SU-DHL-6 (cell line): ENCODE results near the gene DKK2.

Experiments
- H2AFZ ChIP-seq: fragments of 200-600 bp; sonication (generic); 2 replicates; pipeline ENCODE4 v1.6.1; 2014; ENCODE audit warnings: low read depth, mild to moderate bottlenecking, moderate library complexity, mixed read lengths, antibody characterized with exemption, low read length; ENCODE audit not compliant: severe bottlenecking
- H3F3A ChIP-seq: fragments of 200-600 bp; shearing (Covaris generic); 2 replicates; pipeline ENCODE4 v1.6.0; 2016; ENCODE audit warnings: antibody characterized with exemption, mild to moderate bottlenecking; ENCODE audit not compliant: insufficient read depth
- H3K27ac ChIP-seq: fragments of 200-600 bp; sonication (generic); 2 replicates; pipeline ENCODE4 v1.5.1; 2016; ENCODE audit warnings: low read depth, mild to moderate bottlenecking, low read length, moderate library complexity, mixed read lengths
- H3K27me3 ChIP-seq: fragments of 200-600 bp; sonication (generic), shearing (Covaris generic); 2 replicates; pipeline ENCODE4 v1.6.0; 2014; ENCODE audit warnings: mild to moderate bottlenecking, low read length
- H3K36me3 ChIP-seq: fragments of 200-600 bp; sonication (generic); 2 replicates; pipeline ENCODE4 v1.6.1; 2014; ENCODE audit warnings: mild to moderate bottlenecking, low read length, mixed read lengths
- H3K4me2 ChIP-seq: fragments of 300-600, 200-600 bp; shearing (Covaris generic), sonication (generic); 2 replicates; pipeline ENCODE4 v1.6.0; 2014; ENCODE audit warnings: low read length, low read depth, mild to moderate bottlenecking; ENCODE audit not compliant: poor library complexity, severe bottlenecking
- H3K4me3 ChIP-seq: fragments of 200-600 bp; sonication (generic); 2 replicates; pipeline ENCODE4 v1.5.1; 2014; ENCODE audit warnings: antibody characterized with exemption, low read length, mild to moderate bottlenecking, mixed read lengths; ENCODE audit not compliant: insufficient read depth, poor library complexity, severe bottlenecking
- H3K79me2 ChIP-seq: fragments of 200-600 bp; sonication (generic); 2 replicates; pipeline ENCODE4 v1.6.1; 2014; ENCODE audit warnings: mild to moderate bottlenecking, low read length, moderate library complexity; ENCODE audit not compliant: insufficient read depth
- H3K9ac ChIP-seq: fragments of 200-600 bp; sonication (generic); 2 replicates; pipeline ENCODE4 v1.7.0; 2014; ENCODE audit warnings: mild to moderate bottlenecking, low read length
- H3K9me2 ChIP-seq: fragments of 200-600 bp; sonication (generic); replicated peaks from 2 replicates; pipeline ENCODE4 v1.6.1; 2014; ENCODE audit warnings: low read length; ENCODE audit not compliant: insufficient read depth
- H3K9me3 ChIP-seq: fragments of 200-600 bp; sonication (generic); 2 replicates; pipeline ENCODE4 v1.6.1; 2014; ENCODE audit warnings: low read length, mixed read lengths; ENCODE audit not compliant: insufficient read depth
- H4K20me1 ChIP-seq: fragments of 200-600 bp; sonication (generic); 2 replicates; pipeline ENCODE4 v1.6.1; 2014; ENCODE audit warnings: low read depth, mild to moderate bottlenecking, antibody characterized with exemption, low read length, moderate library complexity, mixed read lengths
- EZH2phosphoT487 ChIP-seq: fragments of 200-600 bp; sonication (generic), shearing (Covaris generic); conservative IDR thresholded peaks from 2 replicates; pipeline ENCODE4 v1.6.1; 2018; ENCODE audit warnings: mild to moderate bottlenecking, antibody characterized with exemption, low read length, moderate library complexity, mixed read lengths
- TF ChIP-seq, protein P1 (sequence below): fragments of 200-600 bp; sonication (generic); IDR thresholded peaks from one replicate; pipeline ENCODE4 v1.5.1; 2017; ENCODE audit warnings: antibody characterized with exemption, mild to moderate bottlenecking, low read length, moderate library complexity; ENCODE audit not compliant: insufficient read depth, poor library complexity, severe bottlenecking

DKK2 gene

DNA sequence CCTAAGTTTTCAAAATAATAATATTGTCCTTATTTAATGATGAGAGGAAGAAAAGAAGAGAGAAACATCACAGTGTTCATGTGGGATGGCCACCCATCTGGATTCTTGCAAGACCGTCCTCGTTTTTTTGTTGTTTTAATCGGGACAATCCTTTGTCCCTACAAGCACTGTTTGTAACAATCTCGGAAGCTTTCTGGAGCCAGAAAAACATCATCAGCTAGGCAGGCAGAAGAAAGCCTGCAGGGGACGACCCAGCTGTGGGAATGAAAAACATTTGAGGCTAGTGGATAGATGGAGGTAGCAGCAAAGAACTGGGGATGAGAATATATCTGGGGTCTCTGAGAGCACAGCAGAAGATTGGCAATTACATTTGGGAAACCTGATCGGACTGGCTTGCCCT is 105.6 kb downstream of the DKK2 start:
- Histone ChIP-seq H3K9ac (no peak overlapping the region), H3F3A (no peaks in the 10 kb centered on the region), H3K27ac (no peak overlapping the region), H2AFZ (no peak overlapping the region), H3K9me3 (no peaks in the 10 kb centered on the region), H3K4me3 (no peak overlapping the region), H3K79me2 (no peaks in the 10 kb centered on the region), H4K20me1 (no peaks in the 10 kb centered on the region), H3K4me2 (no peak overlapping the region), H3K27me3 (no peaks in the 10 kb centered on the region), H3K36me3 (no peaks in the 10 kb centered on the region), H3K9me2 (no peaks in the 10 kb centered on the region)
- TF ChIP-seq, protein P1, sequence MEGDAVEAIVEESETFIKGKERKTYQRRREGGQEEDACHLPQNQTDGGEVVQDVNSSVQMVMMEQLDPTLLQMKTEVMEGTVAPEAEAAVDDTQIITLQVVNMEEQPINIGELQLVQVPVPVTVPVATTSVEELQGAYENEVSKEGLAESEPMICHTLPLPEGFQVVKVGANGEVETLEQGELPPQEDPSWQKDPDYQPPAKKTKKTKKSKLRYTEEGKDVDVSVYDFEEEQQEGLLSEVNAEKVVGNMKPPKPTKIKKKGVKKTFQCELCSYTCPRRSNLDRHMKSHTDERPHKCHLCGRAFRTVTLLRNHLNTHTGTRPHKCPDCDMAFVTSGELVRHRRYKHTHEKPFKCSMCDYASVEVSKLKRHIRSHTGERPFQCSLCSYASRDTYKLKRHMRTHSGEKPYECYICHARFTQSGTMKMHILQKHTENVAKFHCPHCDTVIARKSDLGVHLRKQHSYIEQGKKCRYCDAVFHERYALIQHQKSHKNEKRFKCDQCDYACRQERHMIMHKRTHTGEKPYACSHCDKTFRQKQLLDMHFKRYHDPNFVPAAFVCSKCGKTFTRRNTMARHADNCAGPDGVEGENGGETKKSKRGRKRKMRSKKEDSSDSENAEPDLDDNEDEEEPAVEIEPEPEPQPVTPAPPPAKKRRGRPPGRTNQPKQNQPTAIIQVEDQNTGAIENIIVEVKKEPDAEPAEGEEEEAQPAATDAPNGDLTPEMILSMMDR: no peak
- TF ChIP-seq EZH2phosphoT487: no peak

DNA sequence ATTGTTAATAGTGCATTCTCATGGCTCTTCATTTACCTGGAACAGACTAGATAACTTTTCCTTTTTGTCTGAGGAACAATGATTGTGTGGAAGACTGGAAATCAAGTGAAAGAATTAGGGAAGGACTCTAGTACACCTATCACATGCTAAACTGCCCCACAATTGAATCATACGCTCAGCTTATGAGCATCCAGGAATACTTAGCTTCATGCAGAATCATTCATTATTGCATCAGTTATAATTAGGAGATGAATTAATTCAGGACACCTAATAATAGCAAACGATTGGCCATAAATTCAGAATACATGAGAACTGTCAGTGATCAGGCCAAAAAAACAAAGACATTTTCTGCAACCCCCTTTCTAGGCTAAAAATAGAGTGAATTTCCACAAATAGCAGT is 106.9 kb downstream of the DKK2 start:
- Histone ChIP-seq H3K4me2 (no peak overlapping the region), H2AFZ (no peak overlapping the region), H3K4me3 (no peak overlapping the region), H3K79me2 (no peaks in the 10 kb centered on the region), H4K20me1 (no peaks in the 10 kb centered on the region), H3K27ac (no peak overlapping the region), H3K9me2 (no peaks in the 10 kb centered on the region), H3K36me3 (no peaks in the 10 kb centered on the region), H3F3A (no peaks in the 10 kb centered on the region), H3K9me3 (no peaks in the 10 kb centered on the region), H3K9ac (no peak overlapping the region), H3K27me3 (no peaks in the 10 kb centered on the region)
- TF ChIP-seq, protein P1: no peak
- TF ChIP-seq EZH2phosphoT487: no peak

DNA sequence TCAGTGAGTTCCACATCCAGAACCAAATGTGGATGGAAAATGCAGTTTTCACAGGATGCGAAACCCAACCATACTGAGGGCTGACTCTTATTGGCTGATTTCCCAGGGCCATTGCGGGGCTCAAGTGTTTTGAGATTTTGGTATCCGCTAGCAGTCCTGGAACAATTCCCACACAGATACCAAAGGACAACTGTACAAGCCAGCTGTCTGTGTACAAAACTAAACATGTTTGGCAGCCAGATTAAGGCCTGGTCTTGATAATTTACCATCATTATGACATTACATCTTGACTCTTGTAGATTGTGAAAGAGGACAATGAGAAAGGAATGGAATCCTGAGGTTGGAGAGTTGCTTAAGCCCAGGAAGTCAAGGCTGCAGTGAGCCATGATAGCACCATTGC is 121.9 kb downstream of the DKK2 start:
- H3K9me2 ChIP-seq: no peaks in the 10 kb centered on the region
- no peak overlapping the region for H3K4me3 ChIP-seq

More for the DNA sequence above, 121.9 kb downstream of the DKK2 start:
- Histone ChIP-seq H2AFZ (no peak overlapping the region), H3K4me2 (no peak overlapping the region), H3K27ac (no peak overlapping the region), H3K9me3 (no peaks in the 10 kb centered on the region), H3K36me3 (no peaks in the 10 kb centered on the region), H3K27me3 (no peaks in the 10 kb centered on the region), H3K9ac (no peak overlapping the region), H4K20me1 (no peaks in the 10 kb centered on the region), H3K79me2 (no peaks in the 10 kb centered on the region), H3F3A (no peaks in the 10 kb centered on the region)
- TF ChIP-seq, protein P1: no peak
- TF ChIP-seq EZH2phosphoT487: no peak
